Stomach (tissue), 4 donors: Measurements from ENCODE around the gene ATP1B1.
A peak's percentile ranks its signal among the peaks of the same experiment; 100 is the strongest.

Source experiments
- CTCF ChIP-seq, 7 experiments: fragments of 450-650 bp in 4 of 7; fragments of 200-600 bp in 3 of 7; sonication (generic) in 3 of 7; IDR thresholded peaks; one replicate each; pipeline ENCODE4 v1.5.1; 2016 to 2019; ENCODE audit warnings: antibody characterized with exemption in 7 of 7, control low read depth in 2 of 7, mild to moderate bottlenecking in 1 of 7
- EP300 ChIP-seq: sonication (generic); formaldehyde crosslinking; IDR thresholded peaks from one replicate; pipeline ENCODE4 v1.6.1; 2017; ENCODE audit warnings: antibody characterized with exemption
- POLR2A ChIP-seq, 4 donors: fragments of 450-650 bp; IDR thresholded peaks; one replicate each; pipeline ENCODE4 v1.6.1; 2016; ENCODE audit warnings: antibody characterized with exemption in 4 of 4, control low read depth in 2 of 4, mild to moderate bottlenecking in 1 of 4, moderate library complexity in 1 of 4
- POLR2AphosphoS5 ChIP-seq, 3 donors: sonication (generic); formaldehyde crosslinking; IDR thresholded peaks; one replicate each; pipeline ENCODE4 v1.6.1; 2016; ENCODE audit warnings: antibody characterized with exemption in 3 of 3

GRCh38 chr1:169103480-169103893 is 3.0 kb upstream of the ATP1B1 start:
- TF ChIP-seq CTCF (IDR thresholded peaks at IDR 0.05) (no peak), POLR2A (IDR thresholded peaks at IDR 0.05) (no peak), POLR2AphosphoS5 (IDR thresholded peaks at IDR 0.05) (peak; percentile 2 to 86 (median 84)), EP300 (no peak)
